Endothelial cell of umbilical vein (primary cell): ENCODE measurements around the gene KPNA1. TPM values are rescaled to one million over a fixed set of nuclear protein-coding genes. Genes with fewer than 3 reads are reported as not detected.

Experiments
- BruUV-seq: library from RNA; stranded (reverse); fragments of 400-500 nt; replicated peaks from 2 replicates; lab custom pipeline; 2021; lab: Mats Ljungman, UMichigan
- CTCF ChIA-PET: fragments of 300-600, 350-600 bp; sonication (Branson Sonifier 250); formaldehyde crosslinking; loops from one replicate; lab custom pipeline; 2021; ENCODE audit warnings: antibody characterized with exemption, inconsistent platforms; lab: Charles Lee
- POLR2A ChIA-PET: fragments of 300-600, 350-600 bp; sonication (Branson Sonifier 250); formaldehyde crosslinking; loops from one replicate; lab custom pipeline; 2021; ENCODE audit warnings: antibody characterized with exemption, inconsistent platforms; lab: Charles Lee
- DNase-seq: peaks from one replicate; pipeline ENCODE4 v3.0.0-alpha.2; 2011; ENCODE audit warnings: low read depth, low spot score
- FAIRE-seq: peaks from 2 replicates; lab custom pipeline; 2011; peaks lifted over from hg19 to GRCh38; lab: Jason Lieb, UNC
- H2AFZ ChIP-seq: 2 replicates; pipeline ENCODE4 v1.6.0; 2012; ENCODE audit warnings: low read depth, low read length, control low read depth, inconsistent platforms
- H3K27ac ChIP-seq: 2 replicates; pipeline ENCODE4 v1.5.1; 2011; ENCODE audit warnings: low read depth, mild to moderate bottlenecking, control low read depth, low read length, moderate library complexity; ENCODE audit not compliant: insufficient read depth
- H3K27me3 ChIP-seq, 2 experiments: 2 replicates each; pipeline versions ENCODE4 v1.6.0 to v1.6.1; 2011; ENCODE audit warnings: low read length in 2 of 2, mixed read lengths in 1 of 2; ENCODE audit not compliant: control insufficient read depth in 2 of 2, insufficient read depth in 2 of 2
- H3K36me3 ChIP-seq, 2 experiments: 2 replicates in 1 of 2; 3 replicates in 1 of 2; pipeline ENCODE4 v1.5.1; 2011; ENCODE audit warnings: low read length in 2 of 2, mild to moderate bottlenecking in 1 of 2, moderate library complexity in 1 of 2; ENCODE audit not compliant: control insufficient read depth in 2 of 2, insufficient read depth in 2 of 2; ENCODE audit errors: extremely low read depth in 1 of 2
- H3K4me1 ChIP-seq: 3 replicates; pipeline ENCODE4 v1.5.1; 2011; ENCODE audit warnings: mild to moderate bottlenecking, low read length; ENCODE audit not compliant: control insufficient read depth, insufficient read depth; ENCODE audit errors: extremely low read depth
- H3K4me2 ChIP-seq: 2 replicates; pipeline ENCODE4 v1.6.1; 2011; ENCODE audit warnings: low read length, control low read depth, mixed read lengths; ENCODE audit not compliant: insufficient read depth
- H3K4me3 ChIP-seq, 3 experiments: fragments of 200-600 bp in 1 of 3; sonication (generic), shearing (Covaris generic) in 1 of 3; replicated peaks in 1 of 3; 2 replicates each; pipeline ENCODE4 v1.5.1; 2011 to 2016; ENCODE audit warnings: control low read depth in 3 of 3, low read length in 3 of 3, mild to moderate bottlenecking in 2 of 3, inconsistent platforms in 1 of 3, low read depth in 1 of 3, moderate library complexity in 1 of 3; ENCODE audit not compliant: insufficient read depth in 1 of 3
- H3K79me2 ChIP-seq: 2 replicates; pipeline ENCODE4 v1.6.0; 2012; ENCODE audit warnings: low read length, inconsistent platforms; ENCODE audit not compliant: control insufficient read depth, insufficient read depth
- H3K9ac ChIP-seq: replicated peaks from 2 replicates; pipeline ENCODE3; 2011; ENCODE audit warnings: low read length, control low read depth; ENCODE audit not compliant: insufficient read depth; ENCODE audit errors: extremely low read depth
- H3K9me1 ChIP-seq: replicated peaks from 3 replicates; pipeline ENCODE4 v1.6.0; 2011; ENCODE audit warnings: mild to moderate bottlenecking, low read length; ENCODE audit not compliant: control insufficient read depth, insufficient read depth; ENCODE audit errors: extremely low read depth
- H3K9me3 ChIP-seq: replicated peaks from 2 replicates; pipeline ENCODE4 v1.5.1; 2012; ENCODE audit warnings: low read length, inconsistent platforms; ENCODE audit not compliant: control insufficient read depth, insufficient read depth
- H4K20me1 ChIP-seq: replicated peaks from 2 replicates; pipeline ENCODE3; 2011; ENCODE audit warnings: mild to moderate bottlenecking, low read length; ENCODE audit not compliant: control insufficient read depth, insufficient read depth; ENCODE audit errors: extremely low read depth
- EZH2 ChIP-seq: IDR thresholded peaks from 2 replicates; pipeline ENCODE4 v1.6.1; 2012; ENCODE audit warnings: borderline replicate concordance, low read depth, mild to moderate bottlenecking, moderate library complexity, low read length, inconsistent platforms; ENCODE audit not compliant: severe bottlenecking
- FOS ChIP-seq: IDR thresholded peaks from 2 replicates; pipeline ENCODE4 v1.6.1; 2011; ENCODE audit warnings: mild to moderate bottlenecking, low read length, moderate library complexity, borderline replicate concordance; ENCODE audit not compliant: insufficient read depth
- GATA2 ChIP-seq: IDR thresholded peaks from 2 replicates; pipeline ENCODE4 v1.7.0; 2011; ENCODE audit warnings: low read depth, mild to moderate bottlenecking, moderate library complexity, mixed read lengths, low read length; ENCODE audit not compliant: insufficient read length, insufficient read depth
- JUN ChIP-seq: IDR thresholded peaks from 2 replicates; pipeline ENCODE4 v1.6.1; 2011; ENCODE audit warnings: borderline replicate concordance, low read depth; ENCODE audit not compliant: insufficient read length, insufficient read depth
- MYC ChIP-seq: IDR thresholded peaks from one replicate; pipeline ENCODE4 v1.6.1; 2011; ENCODE audit warnings: mild to moderate bottlenecking, low read depth, low read length
- POLR2A ChIP-seq: IDR thresholded peaks from 2 replicates; pipeline ENCODE4 v1.6.1; 2012; ENCODE audit warnings: low read depth, mild to moderate bottlenecking, control low read depth, low read length
- POLR2AphosphoS5 ChIP-seq: IDR thresholded peaks from 2 replicates; pipeline ENCODE4 v1.6.1; 2012; ENCODE audit warnings: low read depth, mild to moderate bottlenecking, control low read depth, low read length, moderate library complexity; ENCODE audit not compliant: insufficient read depth
- dilution Hi-C: fragments of 300-500 bp; cut with MboI; formaldehyde crosslinking; loops from one replicate; pipeline ENCODE4 v1.15.0; 2019; ENCODE audit warnings: low sequenced_read_pairs; ENCODE audit not compliant: extremely low pct_ligation_motif_present
- intact Hi-C: fragments of 100-400 bp; cut with micrococcal nuclease; formaldehyde crosslinking; loops from one replicate; pipeline ENCODE4 v1.10.0; 2022
- polyA plus RNA-seq, 4 experiments: library from polyadenylated mRNA; depleted of rRNA in 3 of 4; stranded (reverse) in 3 of 4; unstranded in 1 of 4; fragments of >200 nt; gene quantifications; 2 replicates each; pipeline versions ENCODE4 v1.2.1 to v1.2.3, GENCODE V29; 2011 to 2012; ENCODE audit warnings: missing spikeins in 1 of 4
- total RNA-seq: library from RNA; stranded (reverse); gene quantifications from 2 replicates; pipeline ENCODE4 v1.2.3, GENCODE V29; 2021
- TF ChIP-seq, protein P1 (sequence below), 2 donors: IDR thresholded peaks; 1 replicate in 1 of 2; 2 replicates in 1 of 2; pipeline ENCODE4 v1.5.1; 2011; ENCODE audit warnings: low read length in 2 of 2, mild to moderate bottlenecking in 2 of 2, moderate library complexity in 2 of 2, control low read depth in 1 of 2, inconsistent platforms in 1 of 2, low read depth in 1 of 2; ENCODE audit not compliant: insufficient read depth in 1 of 2; ENCODE audit errors: extremely low read depth in 1 of 2
- TF ChIP-seq, protein P2 (sequence below): IDR thresholded peaks from 2 replicates; pipeline ENCODE4 v1.6.1; 2011; ENCODE audit not compliant: insufficient read depth, insufficient read length

KPNA1 gene
- total and polyA plus RNA-seq, 2 donors (not counting 3 experiments of a cell fraction or from before 2014, with no cell fraction given), result 24.4 to 110 TPM

DNA sequence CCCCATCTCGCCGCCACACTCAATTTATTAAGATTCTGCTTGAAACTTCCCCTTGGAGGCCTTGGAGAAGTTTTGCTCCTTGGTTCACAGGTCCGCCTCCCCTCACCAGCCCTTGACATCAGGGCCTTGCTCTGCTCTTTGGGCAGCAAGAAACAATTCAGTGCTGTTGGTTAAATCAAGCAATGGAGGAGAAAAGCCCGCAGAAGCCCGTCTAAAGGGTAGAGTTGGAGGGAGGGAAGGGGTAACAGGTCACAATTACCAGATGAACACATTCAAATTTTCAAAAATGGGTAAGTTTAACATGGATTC is 48.9 kb upstream of the KPNA1 start:
- H3K36me3 ChIP-seq, result peaks cover 0 to 3% of the 10 kb centered on the region in 2 experiments
- peaks cover 8% of the 10 kb centered on the region for H3K4me1 ChIP-seq
- intact Hi-C loops (loop anchor here (1.0 to 5.0 kb wide), 3 partner anchors 116 to 171 kb away; partner anchors contain the start of gene WDR5B), dilution Hi-C loops (no loop called here)
- no peaks in the 10 kb centered on the region for H4K20me1 ChIP-seq
- H3K27me3 ChIP-seq, result no peaks in the 10 kb centered on the region
- H2AFZ ChIP-seq, result peak overlapping the region; percentile 84
- DNase-seq (no peak), FAIRE-seq (peak; percentile 26)
- POLR2A ChIA-PET, result no interaction called here
- peak overlapping the region; percentile 63 for H3K27ac ChIP-seq
- peak overlapping the region; percentile 65 for H3K9ac ChIP-seq
- no peaks in the 10 kb centered on the region for H3K9me3 ChIP-seq
- H3K4me3 ChIP-seq, result peak overlapping the region; percentile 60 to 96 (median 74)
- H3K9me1 ChIP-seq, result no peaks in the 10 kb centered on the region
- H3K79me2 ChIP-seq, result no peaks in the 10 kb centered on the region
- TF ChIP-seq POLR2AphosphoS5 (no peak), MYC (no peak), EZH2 (no peak), JUN (no peak), GATA2 (no peak), POLR2A (no peak), FOS (no peak)
- TF ChIP-seq, protein P1, sequence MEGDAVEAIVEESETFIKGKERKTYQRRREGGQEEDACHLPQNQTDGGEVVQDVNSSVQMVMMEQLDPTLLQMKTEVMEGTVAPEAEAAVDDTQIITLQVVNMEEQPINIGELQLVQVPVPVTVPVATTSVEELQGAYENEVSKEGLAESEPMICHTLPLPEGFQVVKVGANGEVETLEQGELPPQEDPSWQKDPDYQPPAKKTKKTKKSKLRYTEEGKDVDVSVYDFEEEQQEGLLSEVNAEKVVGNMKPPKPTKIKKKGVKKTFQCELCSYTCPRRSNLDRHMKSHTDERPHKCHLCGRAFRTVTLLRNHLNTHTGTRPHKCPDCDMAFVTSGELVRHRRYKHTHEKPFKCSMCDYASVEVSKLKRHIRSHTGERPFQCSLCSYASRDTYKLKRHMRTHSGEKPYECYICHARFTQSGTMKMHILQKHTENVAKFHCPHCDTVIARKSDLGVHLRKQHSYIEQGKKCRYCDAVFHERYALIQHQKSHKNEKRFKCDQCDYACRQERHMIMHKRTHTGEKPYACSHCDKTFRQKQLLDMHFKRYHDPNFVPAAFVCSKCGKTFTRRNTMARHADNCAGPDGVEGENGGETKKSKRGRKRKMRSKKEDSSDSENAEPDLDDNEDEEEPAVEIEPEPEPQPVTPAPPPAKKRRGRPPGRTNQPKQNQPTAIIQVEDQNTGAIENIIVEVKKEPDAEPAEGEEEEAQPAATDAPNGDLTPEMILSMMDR (IDR thresholded peaks at IDR 0.05; ENCODE audit: extremely low read depth in 1 of 2, insufficient read depth in 1 of 2, low read depth in 1 of 2, low read length in 2 of 2), result no peak
- TF ChIP-seq, protein P2, sequence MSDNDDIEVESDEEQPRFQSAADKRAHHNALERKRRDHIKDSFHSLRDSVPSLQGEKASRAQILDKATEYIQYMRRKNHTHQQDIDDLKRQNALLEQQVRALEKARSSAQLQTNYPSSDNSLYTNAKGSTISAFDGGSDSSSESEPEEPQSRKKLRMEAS, result no peak
- peak overlapping the region; percentile 87 for H3K4me2 ChIP-seq
- CTCF ChIA-PET, result interaction anchor here (0.9 to 8.8 kb wide), 4 partner anchors 10 to 179 kb away, joined by 3 to 129 read pairs (median 5); partner anchors contain the start of genes FAM162A and PARP14
- TSS peak; percentile 70 for BruUV-seq
